Psoas muscle (tissue), 8 donors: ENCODE measurements around the gene UTP20. TPM values are rescaled to one million over a fixed set of nuclear protein-coding genes. Genes with fewer than 3 reads are reported as not detected.

Source experiments
- ATAC-seq, 4 donors: fragments of 200-7000 bp; cut with Tn5 transposase; one replicate each; pipeline ENCODE4 v1.9.1; 2020; ENCODE audit warnings: moderate library complexity in 3 of 4, mild to moderate bottlenecking in 2 of 4
- DNase-seq, 2 donors: peaks; one replicate each; pipeline ENCODE4 v3.0.0-alpha.2; 2020
- H3K27ac ChIP-seq: fragments of 200-600 bp; one replicate; pipeline ENCODE4 v1.8.0; 2022
- H3K27me3 ChIP-seq, 3 donors: fragments of 200-600 bp in 1 of 3; one replicate each; pipeline versions ENCODE4 v1.6.1 to v1.8.0; 2013 to 2022; ENCODE audit warnings: low read length in 2 of 3, mild to moderate bottlenecking in 2 of 3, moderate library complexity in 1 of 3; ENCODE audit not compliant: insufficient read depth in 3 of 3
- H3K36me3 ChIP-seq, 2 donors: fragments of 200-600 bp in 1 of 2; one replicate each; pipeline versions ENCODE4 v1.6.1 to v1.8.0; 2013 to 2022; ENCODE audit warnings: low read depth in 1 of 2, mild to moderate bottlenecking in 1 of 2, moderate library complexity in 1 of 2; ENCODE audit not compliant: insufficient read depth in 1 of 2
- H3K4me1 ChIP-seq: fragments of 200-600 bp; one replicate; pipeline ENCODE4 v1.8.0; 2022
- H3K4me3 ChIP-seq: fragments of 200-600 bp; one replicate; pipeline ENCODE4 v1.8.0; 2022; ENCODE audit warnings: mild to moderate bottlenecking
- H3K9me3 ChIP-seq: fragments of 200-600 bp; one replicate; pipeline ENCODE4 v1.8.0; 2022
- WGBS, 3 donors: extraction: QIAGEN DNeasy Blood & Tissue Kit; methylation state at CpG; one replicate each; pipeline versions ENCODE4 v1.1.6 to v1.1.7; 2013; 5-methylcytosine and 5-hydroxymethylcytosine counted together
- intact Hi-C, 2 donors: fragments of 100-400 bp; cut with DNase I; formaldehyde crosslinking; loops; one replicate each; pipeline versions ENCODE4 v1.11.0 to v1.14.2; 2022
- polyA plus RNA-seq, 3 donors: library from polyadenylated mRNA; stranded (reverse); fragments of 200-250 nt; gene quantifications; one replicate each; pipeline ENCODE4 v1.2.3, GENCODE V29; 2013
- total RNA-seq, 4 donors: library from RNA; stranded (reverse); fragmentation: NEBNext Ultra II Directional in 2 of 4; extraction: Animal tissue kit (Norgen Biotek cat#: 25700) in 2 of 4; gene quantifications; one replicate each; pipeline versions ENCODE4 v1.2.1 to v1.2.4, GENCODE V29; 2021 to 2023
- TF ChIP-seq, protein P1 (sequence below): fragments of 200-600 bp; IDR thresholded peaks from one replicate; pipeline ENCODE4 v1.8.0; 2022; ENCODE audit warnings: antibody characterized with exemption
- donor health status: healthy with polysubstance abuse.
- donor health status: DM: no; HTN: no; CAD: no; lungs with moderate emphysema.
- donor health status: Bipolar disorder and iron deficiency.
- donor health status: healthy.
- donor health status: DM: yes; HTN: yes; CAD: no.
- donor health status: DM: no; HTN: no; CAD: no.
- donor health status: DM: no; HTN: no; CAD: no.
- donor health status: DM: yes; HTN: yes; CAD: no.

UTP20 gene
- total and polyA plus RNA-seq, 7 donors: 3.7 to 11.4 (median 8.4) TPM

DNA sequence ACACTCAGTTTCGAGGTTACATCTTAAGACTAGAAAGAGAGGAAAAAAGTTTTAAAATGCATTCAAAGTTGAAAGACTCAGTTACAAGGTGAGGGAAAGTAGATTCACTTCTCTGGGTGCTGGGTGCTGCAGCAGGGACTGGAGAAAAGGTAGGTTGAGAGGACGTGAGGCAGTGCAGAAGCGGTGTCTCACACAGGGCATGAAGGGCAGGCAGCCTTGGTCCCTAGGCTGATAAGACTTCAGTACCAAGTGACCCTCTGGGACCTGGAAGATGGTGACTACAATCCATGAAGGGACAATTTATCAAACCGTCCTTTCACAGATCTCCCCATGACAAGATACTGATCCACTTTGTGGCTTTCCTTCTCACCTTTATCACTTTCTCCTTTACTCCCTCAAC, 22.5 kb upstream of the UTP20 start:
- intact Hi-C loops: no loop called here
- Histone ChIP-seq H3K4me3 (no peak overlapping the region), H3K36me3 (no peaks in the 10 kb centered on the region), H3K27me3 (no peaks in the 10 kb centered on the region), H3K9me3 (no peaks in the 10 kb centered on the region), H3K4me1 (no peaks in the 10 kb centered on the region), H3K27ac (no peak overlapping the region)
- WGBS, 3 donors: 79 to 83% (median 80%) methylated on average over 4 of the region's 4 CpGs
- DNase-seq: no peak
- no peak for ATAC-seq
- TF ChIP-seq, protein P1, sequence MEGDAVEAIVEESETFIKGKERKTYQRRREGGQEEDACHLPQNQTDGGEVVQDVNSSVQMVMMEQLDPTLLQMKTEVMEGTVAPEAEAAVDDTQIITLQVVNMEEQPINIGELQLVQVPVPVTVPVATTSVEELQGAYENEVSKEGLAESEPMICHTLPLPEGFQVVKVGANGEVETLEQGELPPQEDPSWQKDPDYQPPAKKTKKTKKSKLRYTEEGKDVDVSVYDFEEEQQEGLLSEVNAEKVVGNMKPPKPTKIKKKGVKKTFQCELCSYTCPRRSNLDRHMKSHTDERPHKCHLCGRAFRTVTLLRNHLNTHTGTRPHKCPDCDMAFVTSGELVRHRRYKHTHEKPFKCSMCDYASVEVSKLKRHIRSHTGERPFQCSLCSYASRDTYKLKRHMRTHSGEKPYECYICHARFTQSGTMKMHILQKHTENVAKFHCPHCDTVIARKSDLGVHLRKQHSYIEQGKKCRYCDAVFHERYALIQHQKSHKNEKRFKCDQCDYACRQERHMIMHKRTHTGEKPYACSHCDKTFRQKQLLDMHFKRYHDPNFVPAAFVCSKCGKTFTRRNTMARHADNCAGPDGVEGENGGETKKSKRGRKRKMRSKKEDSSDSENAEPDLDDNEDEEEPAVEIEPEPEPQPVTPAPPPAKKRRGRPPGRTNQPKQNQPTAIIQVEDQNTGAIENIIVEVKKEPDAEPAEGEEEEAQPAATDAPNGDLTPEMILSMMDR: no peak

DNA sequence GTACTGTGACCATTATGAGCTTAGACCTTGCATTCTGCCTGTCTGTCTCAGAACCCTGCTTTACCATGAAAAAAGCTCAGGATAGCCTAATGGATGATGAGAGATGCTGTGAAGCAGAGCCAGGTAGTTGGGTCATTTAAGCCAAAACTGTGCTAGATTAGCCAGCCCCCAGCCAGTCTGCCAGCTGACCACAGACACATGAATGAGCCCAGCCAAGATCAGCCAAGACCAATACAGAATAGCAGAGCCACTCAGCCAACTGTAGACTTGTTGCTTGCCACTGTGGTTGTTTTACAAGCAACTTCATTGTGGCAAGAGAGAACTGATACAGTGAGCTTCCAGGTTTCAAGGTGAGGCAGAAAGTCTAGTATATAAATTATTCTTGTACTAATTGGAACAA, 12.8 kb upstream of the UTP20 start:
- Histone ChIP-seq H3K27me3 (peaks cover 0 to 4% (median 2%) of the 10 kb centered on the region in 3 donors), H3K36me3 (no peaks in the 10 kb centered on the region), H3K27ac (no peak overlapping the region), H3K4me3 (no peak overlapping the region), H3K4me1 (no peaks in the 10 kb centered on the region), H3K9me3 (no peaks in the 10 kb centered on the region)
- DNase-seq: no peak
- intact Hi-C loops: no loop called here
- no peak for ATAC-seq
- TF ChIP-seq, protein P1: no peak

DNA sequence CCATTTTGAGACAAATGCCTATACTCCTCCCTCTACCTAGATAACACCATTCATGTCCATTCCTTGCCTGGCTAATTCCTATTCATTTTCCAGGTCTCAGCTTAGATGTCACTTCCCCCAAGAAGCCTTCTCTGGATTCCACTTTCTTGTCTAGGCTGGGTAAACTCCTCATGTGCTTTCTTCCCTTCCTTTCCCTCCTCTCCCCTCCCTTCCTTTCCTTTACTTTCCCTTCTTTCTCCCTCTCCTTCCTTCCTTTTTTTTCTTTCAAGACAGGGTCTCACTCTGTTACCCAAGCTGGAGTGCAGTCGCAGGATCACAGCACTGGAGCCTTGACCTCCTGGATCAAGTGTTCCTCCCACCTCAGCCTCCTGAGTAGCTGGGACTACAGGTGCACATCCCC, 3.5 kb upstream of the UTP20 start:
- TF ChIP-seq, protein P1: no peak
- 76 to 78% (median 77%) methylated on average over 1 of the region's 1 CpG for WGBS, 3 donors

DNA sequence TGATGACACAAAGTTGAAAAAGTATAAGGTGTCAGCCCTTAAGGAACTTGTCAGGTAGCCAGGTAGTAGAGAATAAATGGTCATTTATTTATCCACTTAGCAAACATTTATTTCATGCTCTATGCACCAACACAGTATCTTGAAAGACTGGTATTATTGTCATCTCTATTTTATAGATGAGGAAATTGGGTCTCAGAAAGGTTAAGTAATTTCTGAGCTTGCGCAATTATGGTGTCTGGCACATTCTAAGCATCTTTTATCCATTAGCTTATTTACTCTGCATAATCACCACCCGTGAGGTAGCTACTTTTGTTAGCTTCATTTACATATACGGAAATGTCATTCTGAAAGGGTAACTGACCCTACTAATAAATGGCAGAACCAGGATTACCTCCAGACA, 2.5 kb upstream of the UTP20 start:
- no peak overlapping the region for H3K27ac ChIP-seq
- DNase-seq: no peak
- TF ChIP-seq, protein P1: no peak
- no peak overlapping the region for H3K4me3 ChIP-seq
- H3K9me3 ChIP-seq: no peaks in the 10 kb centered on the region
- H3K4me1 ChIP-seq: no peaks in the 10 kb centered on the region
- 80 to 84% (median 82%) methylated on average over 3 of the region's 3 CpGs for WGBS, 3 donors
- peaks cover 0 to 3% (median under 1%) of the 10 kb centered on the region in 3 donors for H3K27me3 ChIP-seq
- no peak for ATAC-seq
- peaks cover 4 to 8% of the 10 kb centered on the region in 2 donors for H3K36me3 ChIP-seq
- intact Hi-C loops: no loop called here

More for the DNA sequence above, 3.5 kb upstream of the UTP20 start:
- H3K27me3 ChIP-seq: peaks cover 0 to 3% (median 2%) of the 10 kb centered on the region in 3 donors
- H3K4me3 ChIP-seq: no peak overlapping the region
- H3K36me3 ChIP-seq: no peaks in the 10 kb centered on the region
- H3K27ac ChIP-seq: no peak overlapping the region
- H3K4me1 ChIP-seq: no peaks in the 10 kb centered on the region
- intact Hi-C loops: no loop called here
- H3K9me3 ChIP-seq: no peaks in the 10 kb centered on the region
- no peak for ATAC-seq
- no peak for DNase-seq

DNA sequence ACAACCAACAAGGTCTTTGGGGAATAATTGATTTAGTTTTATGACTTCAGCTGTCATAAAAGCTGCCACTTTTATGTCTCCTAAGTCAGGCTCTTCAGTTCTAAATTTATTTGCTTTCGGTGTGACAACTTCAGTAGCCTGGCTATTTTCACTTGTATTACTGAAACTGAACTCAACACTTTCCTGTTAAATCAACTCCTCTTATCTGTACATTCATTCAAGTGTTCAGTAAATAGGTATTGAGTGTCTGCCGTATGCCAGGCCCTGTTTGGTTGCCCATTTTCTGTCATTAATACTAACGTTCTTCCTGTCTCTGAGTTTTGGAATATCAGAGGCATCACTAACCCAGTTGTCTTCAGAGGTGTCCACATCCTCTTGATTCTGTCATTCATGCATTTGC, 7.5 kb downstream of the UTP20 start:
- intact Hi-C loops: no loop called here
- 77 to 90% (median 81%) methylated on average over 3 of the region's 3 CpGs for WGBS, 3 donors
- H3K27ac ChIP-seq: no peak overlapping the region
- TF ChIP-seq, protein P1: no peak
- no peaks in the 10 kb centered on the region for H3K9me3 ChIP-seq
- no peaks in the 10 kb centered on the region for H3K27me3 ChIP-seq
- peaks cover 20 to 89% of the 10 kb centered on the region in 2 donors for H3K36me3 ChIP-seq
- no peaks in the 10 kb centered on the region for H3K4me1 ChIP-seq
- H3K4me3 ChIP-seq: no peak overlapping the region
- DNase-seq: no peak
- no peak for ATAC-seq
